GM21381 (cell line): ENCODE results near the gene HIPK2.

Experiments used
- ATAC-seq: cut with Tn5 transposase; IDR thresholded peaks from one replicate; pipeline ENCODE4 v1.9.1; 2021; ENCODE audit warnings: mild to moderate bottlenecking, moderate library complexity; ENCODE audit not compliant: unreplicated experiment

The HIPK2 gene

GRCh38 chr7:139600306-139600705, 177.5 kb downstream of the HIPK2 start:
- no peak for ATAC-seq

- ATAC-seq = no peak
Measured at GRCh38 chr7:139598642-139599041, 179.2 kb downstream of the HIPK2 start.

- ATAC-seq = no peak
Measured at GRCh38 chr7:139597028-139597427, 180.8 kb downstream of the HIPK2 start.

GRCh38 chr7:139596626-139597025, 181.2 kb downstream of the HIPK2 start:
- no peak for ATAC-seq

- no peak for ATAC-seq
Measured at GRCh38 chr7:139595806-139596205, 182.0 kb downstream of the HIPK2 start.

GRCh38 chr7:139594911-139595476, 182.8 kb downstream of the HIPK2 start:
- ATAC-seq = no peak

GRCh38 chr7:139594090-139594489, 183.7 kb downstream of the HIPK2 start:
- ATAC-seq = no peak

- ATAC-seq = no peak
Measured at GRCh38 chr7:139592801-139593461, 184.9 kb downstream of the HIPK2 start.

GRCh38 chr7:139591550-139592195, 186.1 kb downstream of the HIPK2 start:
- ATAC-seq = no peak

GRCh38 chr7:139589474-139589873, 188.3 kb downstream of the HIPK2 start:
- ATAC-seq = no peak

- no peak for ATAC-seq
Measured at GRCh38 chr7:139588632-139589031, 189.2 kb downstream of the HIPK2 start.

GRCh38 chr7:139587535-139587934, 190.3 kb downstream of the HIPK2 start:
- no peak for ATAC-seq

- ATAC-seq = no peak
Measured at GRCh38 chr7:139586286-139586685, 191.5 kb downstream of the HIPK2 start.

- no peak for ATAC-seq
Measured at GRCh38 chr7:139585042-139585441, 192.8 kb downstream of the HIPK2 start.

GRCh38 chr7:139583826-139584553, 193.8 kb downstream of the HIPK2 start:
- ATAC-seq = no peak

GRCh38 chr7:139582671-139583155, 195.1 kb downstream of the HIPK2 start:
- no peak for ATAC-seq

GRCh38 chr7:139582130-139582650, 195.6 kb downstream of the HIPK2 start:
- no peak for ATAC-seq

GRCh38 chr7:139580435-139580834, 197.4 kb downstream of the HIPK2 start:
- ATAC-seq = no peak

GRCh38 chr7:139576179-139576973, 201.4 kb downstream of the HIPK2 start:
- no peak for ATAC-seq

GRCh38 chr7:139575338-139575680, 202.5 kb downstream of the HIPK2 start:
- no peak for ATAC-seq
